K562 (cell line): ENCODE data around the gene CEP131. TPM values are rescaled to one million over a fixed set of nuclear protein-coding genes. Genes with fewer than 3 reads are reported as not detected.

Experiments
- ATF4 ChIP-seq: fragments of 450-650 bp; formaldehyde crosslinking; IDR thresholded peaks from 2 replicates; pipeline ENCODE4 v1.4.0; 2022; ENCODE audit warnings: mild to moderate bottlenecking, moderate library complexity
- BHLHE40 ChIP-seq: IDR thresholded peaks from 2 replicates; pipeline ENCODE4 v1.6.1; 2011; ENCODE audit warnings: low read length, improper control_type of control experiment
- CBX8 ChIP-seq: fragments of 200-600 bp; sonication (generic); IDR thresholded peaks from 2 replicates; pipeline ENCODE4 v1.6.1; 2012; ENCODE audit warnings: borderline replicate concordance, mixed run types, low read depth, mild to moderate bottlenecking, moderate library complexity, mixed read lengths, low read length, control low read depth, inconsistent platforms; ENCODE audit not compliant: poor library complexity, severe bottlenecking; ENCODE audit errors: extremely low read depth
- CUX1 ChIP-seq: fragments of 200-800 bp; sonication (Bioruptor generic); IDR thresholded peaks from 2 replicates; pipeline ENCODE4 v1.6.1; 2016; ENCODE audit warnings: missing genetic modification characterization, missing compliant biosample characterization
- ETV1 ChIP-seq: fragments of 450-650 bp; conservative IDR thresholded peaks from 2 replicates; pipeline ENCODE4 v1.6.1; 2016; ENCODE audit warnings: missing genetic modification characterization, control low read depth, low read depth, missing compliant biosample characterization
- GABPA ChIP-seq: fragments of 200-800 bp; sonication (Bioruptor generic); conservative IDR thresholded peaks from 2 replicates; pipeline ENCODE4 v1.6.1; 2016; ENCODE audit warnings: low read depth, missing genetic modification characterization, missing compliant biosample characterization
- HDAC2 ChIP-seq: fragments of 450-650 bp; IDR thresholded peaks from 2 replicates; pipeline ENCODE4 v1.6.1; 2016; ENCODE audit warnings: mild to moderate bottlenecking
- ILF3 ChIP-seq: fragments of 450-650 bp; IDR thresholded peaks from 2 replicates; pipeline ENCODE4 v1.6.1; 2018; ENCODE audit warnings: antibody characterized with exemption, mild to moderate bottlenecking, moderate library complexity, borderline replicate concordance
- MAFK ChIP-seq: IDR thresholded peaks from 2 replicates; pipeline ENCODE4 v1.6.1; 2011; ENCODE audit warnings: low read length, improper control_type of control experiment
- MXI1 ChIP-seq: IDR thresholded peaks from 2 replicates; pipeline ENCODE4 v1.6.1; 2011; ENCODE audit warnings: low read depth, mild to moderate bottlenecking, improper control_type of control experiment, low read length
- NCOA4 ChIP-seq: fragments of 450-650 bp; IDR thresholded peaks from 2 replicates; pipeline ENCODE4 v1.6.1; 2018; ENCODE audit warnings: mild to moderate bottlenecking; ENCODE audit not compliant: partially characterized antibody
- RBM22 ChIP-seq: fragments of 200-400 bp; formaldehyde crosslinking; IDR thresholded peaks from 2 replicates; pipeline ENCODE4 v1.6.1; 2018; ENCODE audit warnings: low read length, low read depth; ENCODE audit not compliant: poor library complexity, severe bottlenecking
- TAF15 ChIP-seq: fragments of 200-400 bp; formaldehyde crosslinking; IDR thresholded peaks from 2 replicates; pipeline ENCODE4 v1.6.1; 2017; ENCODE audit warnings: mild to moderate bottlenecking, low read depth, low read length, moderate library complexity
- TGIF2 ChIP-seq: sonication (generic); formaldehyde crosslinking; IDR thresholded peaks from 2 replicates; pipeline ENCODE4 v1.8.1; 2022; ENCODE audit warnings: mild to moderate bottlenecking, missing genetic modification reagents, moderate library complexity
- WHSC1 ChIP-seq: IDR thresholded peaks from one replicate; pipeline ENCODE4 v1.6.1; 2012; ENCODE audit warnings: low read length, control low read depth, inconsistent platforms
- ZC3H11A ChIP-seq: IDR thresholded peaks from 2 replicates; pipeline ENCODE4 v1.6.1; 2012; ENCODE audit warnings: low read depth, low read length, improper control_type of control experiment
- ZC3H8 ChIP-seq: fragments of 450-650 bp; IDR thresholded peaks from 2 replicates; pipeline ENCODE4 v1.6.1; 2017
- ZHX1 ChIP-seq: fragments of 150-350 bp; conservative IDR thresholded peaks from 2 replicates; pipeline ENCODE4 v1.6.1; 2014; ENCODE audit warnings: low read length
- ZNF12 ChIP-seq: sonication (generic); formaldehyde crosslinking; IDR thresholded peaks from 2 replicates; pipeline ENCODE4 v1.4.0; 2020; ENCODE audit warnings: mild to moderate bottlenecking, missing genetic modification reagents
- ZNF408 ChIP-seq: fragments of 250-450 bp; sonication (Bioruptor Pico); IDR thresholded peaks from 2 replicates; pipeline ENCODE4 v1.4.0; 2020; ENCODE audit warnings: low read depth, mild to moderate bottlenecking, moderate library complexity
- ZNF511 ChIP-seq: sonication (generic); formaldehyde crosslinking; IDR thresholded peaks from 2 replicates; pipeline ENCODE4 v1.8.0; 2022; ENCODE audit warnings: mild to moderate bottlenecking, missing genetic modification reagents
- polyA plus RNA-seq, 8 experiments: library from polyadenylated mRNA; depleted of rRNA in 4 of 8; stranded (reverse) in 5 of 8; unstranded in 3 of 8; fragments of >200 nt; fragmentation: Nextera tagmentation in 2 of 8; fragmentation: Illumina TruSeq in 1 of 8; extraction: Ambion mirVana in 2 of 8; extraction: Trizol in 1 of 8; gene quantifications; 2 replicates each; pipeline versions ENCODE4 v1.2.1 to v1.2.3, GENCODE V29; 2011 to 2014; ENCODE audit warnings: inconsistent platforms in 1 of 8, missing spikeins in 1 of 8
- total RNA-seq, 7 experiments: library from RNA; depleted of rRNA in 6 of 7; stranded (reverse); fragments of >200 nt in 6 of 7; fragmentation: Illumina TruSeq in 2 of 7; extraction: Trizol in 2 of 7; gene quantifications; 2 replicates each; pipeline versions ENCODE4 v1.2.1 to v1.2.3, GENCODE V29; 2011 to 2021; ENCODE audit warnings: low replicate concordance in 1 of 7

CEP131 gene
- total and polyA plus RNA-seq, 9 of the 15 experiments (the other 6 are each of a cell fraction or from before 2014, with no cell fraction given) = 0.24 to 21.2 (median 2.3) TPM

GRCh38 chr17:81153340-81153803, 69.4 kb downstream of the CEP131 start (continued):
- TF ChIP-seq GABPA (peak; percentile 82), WHSC1 (no peak), TGIF2 (CRISPR knock-in tag) (no peak), ATF4 (no peak), MAFK (no peak), RBM22 (no peak), ZNF408 (CRISPR knock-in tag) (no peak), NCOA4 (no peak), CBX8 (no peak), HDAC2 (no peak), ZHX1 (no peak), ZNF511 (CRISPR knock-in tag) (no peak), ZNF12 (CRISPR knock-in tag) (no peak), ILF3 (no peak), ETV1 (tag) (peak; percentile 80), BHLHE40 (peak; percentile 15; the same call in 1 of the 2 replicates), CUX1 (CRISPR knock-in tag) (no peak), TAF15 (no peak), ZC3H11A (no peak), MXI1 (no peak), ZC3H8 (no peak)
